Adrenal gland (tissue), 5 donors: ENCODE measurements around the gene CYP24A1.

Experiments
- POLR2A ChIP-seq, 2 donors: fragments of 450-650 bp; IDR thresholded peaks; one replicate each; pipeline ENCODE4 v1.6.1; 2017; ENCODE audit warnings: antibody characterized with exemption in 2 of 2, mild to moderate bottlenecking in 2 of 2, moderate library complexity in 1 of 2
- TF ChIP-seq, protein P1 (sequence below), 6 experiments: fragments of 450-650 bp in 4 of 6; fragments of 200-600 bp in 2 of 6; sonication (generic) in 1 of 6; IDR thresholded peaks; 1 replicate in 5 of 6; 2 replicates in 1 of 6; pipeline versions ENCODE4 v1.5.1 to v1.8.0; 2016 to 2021; ENCODE audit warnings: antibody characterized with exemption in 6 of 6, mild to moderate bottlenecking in 2 of 6, moderate library complexity in 1 of 6
- donor health status: DM: no; HTN: no; CAD: no.

DNA sequence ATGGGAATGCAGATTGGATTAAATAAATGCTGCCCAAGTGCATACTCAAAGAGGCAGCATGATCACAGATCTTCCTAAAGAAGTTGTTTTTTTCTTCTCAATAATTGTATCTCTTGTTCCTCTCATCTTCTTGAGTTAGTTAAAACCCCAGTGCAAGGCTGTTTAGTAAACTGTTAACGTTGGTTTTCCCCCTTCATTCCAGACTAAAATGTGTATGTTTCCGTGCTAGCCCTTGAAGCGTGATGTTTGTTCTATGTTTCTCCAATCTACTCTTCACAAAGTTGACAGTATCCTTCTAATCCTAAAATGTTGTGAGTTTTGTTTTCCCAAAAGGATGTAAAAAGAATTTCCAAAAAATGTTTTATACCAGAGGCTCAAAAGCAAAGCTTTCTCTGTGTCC is 15.6 kb downstream of the CYP24A1 start:
- TF ChIP-seq POLR2A (IDR thresholded peaks at IDR 0.05) = no peak
- TF ChIP-seq, protein P1, sequence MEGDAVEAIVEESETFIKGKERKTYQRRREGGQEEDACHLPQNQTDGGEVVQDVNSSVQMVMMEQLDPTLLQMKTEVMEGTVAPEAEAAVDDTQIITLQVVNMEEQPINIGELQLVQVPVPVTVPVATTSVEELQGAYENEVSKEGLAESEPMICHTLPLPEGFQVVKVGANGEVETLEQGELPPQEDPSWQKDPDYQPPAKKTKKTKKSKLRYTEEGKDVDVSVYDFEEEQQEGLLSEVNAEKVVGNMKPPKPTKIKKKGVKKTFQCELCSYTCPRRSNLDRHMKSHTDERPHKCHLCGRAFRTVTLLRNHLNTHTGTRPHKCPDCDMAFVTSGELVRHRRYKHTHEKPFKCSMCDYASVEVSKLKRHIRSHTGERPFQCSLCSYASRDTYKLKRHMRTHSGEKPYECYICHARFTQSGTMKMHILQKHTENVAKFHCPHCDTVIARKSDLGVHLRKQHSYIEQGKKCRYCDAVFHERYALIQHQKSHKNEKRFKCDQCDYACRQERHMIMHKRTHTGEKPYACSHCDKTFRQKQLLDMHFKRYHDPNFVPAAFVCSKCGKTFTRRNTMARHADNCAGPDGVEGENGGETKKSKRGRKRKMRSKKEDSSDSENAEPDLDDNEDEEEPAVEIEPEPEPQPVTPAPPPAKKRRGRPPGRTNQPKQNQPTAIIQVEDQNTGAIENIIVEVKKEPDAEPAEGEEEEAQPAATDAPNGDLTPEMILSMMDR (IDR thresholded peaks at IDR 0.05) = no peak
